ENCODE results near the gene IFI27. TPM values are rescaled to one million over a fixed set of nuclear protein-coding genes. Genes with fewer than 3 reads are reported as not detected.

The IFI27 gene
- total RNA-seq, 1 experiment from 2014 or later, result 4.9 TPM

DNA sequence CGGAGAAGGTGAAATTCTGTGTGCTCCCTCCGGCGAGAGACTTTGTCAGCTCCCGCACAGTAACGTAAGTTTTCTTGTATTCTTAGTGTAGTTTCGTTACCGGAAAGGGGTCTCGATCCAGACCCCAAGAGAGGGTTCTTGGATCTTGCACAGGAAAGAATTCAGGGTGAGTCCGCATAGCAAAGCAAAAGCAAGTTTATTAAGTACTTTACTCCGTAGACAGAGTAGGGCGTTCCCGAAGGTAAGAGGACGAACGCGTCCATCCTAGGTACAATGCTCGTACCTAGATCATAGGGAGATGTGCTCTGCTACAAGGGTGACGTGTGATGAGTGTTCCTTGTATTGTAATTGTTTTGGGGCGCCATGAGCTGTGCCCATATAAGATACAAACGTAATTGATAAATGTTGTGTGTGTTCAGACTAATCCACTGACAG lies 29.1 kb upstream of the IFI27 start:
- intact Hi-C loops (cut with micrococcal nuclease; ENCODE audit: unreplicated experiment), result no loop called here
- peak overlapping the region; percentile 95 for H3K27ac ChIP-seq (ENCODE audit: low read depth, low read length, poor library complexity, severe bottlenecking)
- no peak for TF ChIP-seq EZH2 (IDR thresholded peaks at IDR 0.05; ENCODE audit: borderline replicate concordance, low read depth, low read length, poor library complexity, severe bottlenecking)
- TF ChIP-seq, protein P1, sequence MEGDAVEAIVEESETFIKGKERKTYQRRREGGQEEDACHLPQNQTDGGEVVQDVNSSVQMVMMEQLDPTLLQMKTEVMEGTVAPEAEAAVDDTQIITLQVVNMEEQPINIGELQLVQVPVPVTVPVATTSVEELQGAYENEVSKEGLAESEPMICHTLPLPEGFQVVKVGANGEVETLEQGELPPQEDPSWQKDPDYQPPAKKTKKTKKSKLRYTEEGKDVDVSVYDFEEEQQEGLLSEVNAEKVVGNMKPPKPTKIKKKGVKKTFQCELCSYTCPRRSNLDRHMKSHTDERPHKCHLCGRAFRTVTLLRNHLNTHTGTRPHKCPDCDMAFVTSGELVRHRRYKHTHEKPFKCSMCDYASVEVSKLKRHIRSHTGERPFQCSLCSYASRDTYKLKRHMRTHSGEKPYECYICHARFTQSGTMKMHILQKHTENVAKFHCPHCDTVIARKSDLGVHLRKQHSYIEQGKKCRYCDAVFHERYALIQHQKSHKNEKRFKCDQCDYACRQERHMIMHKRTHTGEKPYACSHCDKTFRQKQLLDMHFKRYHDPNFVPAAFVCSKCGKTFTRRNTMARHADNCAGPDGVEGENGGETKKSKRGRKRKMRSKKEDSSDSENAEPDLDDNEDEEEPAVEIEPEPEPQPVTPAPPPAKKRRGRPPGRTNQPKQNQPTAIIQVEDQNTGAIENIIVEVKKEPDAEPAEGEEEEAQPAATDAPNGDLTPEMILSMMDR (conservative IDR thresholded peaks at IDR 0.05; ENCODE audit: low read depth, low read length), result no peak
- no peaks in the 10 kb centered on the region for H3K27me3 ChIP-seq (replicated peaks; ENCODE audit: insufficient read depth, low read depth, low read length, poor library complexity)
- DNase-seq (ENCODE audit: low spot score), result no peak
- BruUV-seq (replicated peaks), result no TSS peak
- no peaks in the 10 kb centered on the region for H3K9me3 ChIP-seq (ENCODE audit: low read depth, low read length, poor library complexity, severe bottlenecking)
- H3K4me1 ChIP-seq (ENCODE audit: insufficient read depth, low read length, poor library complexity, severe bottlenecking), result peaks cover 12% of the 10 kb centered on the region
- H3K36me3 ChIP-seq (ENCODE audit: insufficient read depth, low read length, poor library complexity, severe bottlenecking), result peaks cover 28% of the 10 kb centered on the region
- H3K4me3 ChIP-seq (ENCODE audit: low read depth, low read length, poor library complexity, severe bottlenecking), result peak overlapping the region; percentile 94
- ChIA-PET POLR2A (ENCODE audit: low non-redundant PET) (no interaction called here), CTCF (interaction anchor here (1.0 kb wide), 1 partner anchor 16 kb away, joined by 3 read pairs; no protein-coding TSS in a partner anchor)

DNA sequence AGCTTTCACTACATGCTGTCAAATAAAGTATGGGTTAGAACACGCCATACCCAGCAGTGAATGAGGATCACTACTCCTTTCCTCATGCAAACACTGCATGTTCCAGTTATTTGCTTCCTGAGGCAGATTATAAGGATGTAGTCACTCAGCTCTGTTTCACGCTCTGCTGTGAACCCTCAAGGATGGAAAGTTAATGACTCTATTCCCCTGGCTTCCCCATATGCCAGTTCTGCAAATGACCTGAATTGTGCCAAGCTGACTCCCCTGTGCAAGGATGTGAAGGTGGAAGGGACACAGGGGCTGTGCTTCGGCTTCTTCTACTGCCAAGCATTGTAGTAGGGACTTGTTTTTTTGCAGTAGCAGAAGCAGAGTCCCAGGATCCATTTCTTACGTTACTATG lies 22.6 kb upstream of the IFI27 start:
- intact Hi-C loops (cut with micrococcal nuclease; ENCODE audit: unreplicated experiment), result no loop called here
- POLR2A ChIA-PET (ENCODE audit: low non-redundant PET), result no interaction called here
- no peaks in the 10 kb centered on the region for H3K27me3 ChIP-seq (replicated peaks; ENCODE audit: insufficient read depth, low read depth, low read length, poor library complexity)
- no peaks in the 10 kb centered on the region for H3K9me3 ChIP-seq (ENCODE audit: low read depth, low read length, poor library complexity, severe bottlenecking)
- CTCF ChIA-PET, result interaction anchor here (0.7 kb wide), 1 partner anchor 221 kb away, joined by 3 read pairs; no protein-coding TSS in a partner anchor
- no peaks in the 10 kb centered on the region for H3K36me3 ChIP-seq (ENCODE audit: insufficient read depth, low read length, poor library complexity, severe bottlenecking)
- H3K4me1 ChIP-seq (ENCODE audit: insufficient read depth, low read length, poor library complexity, severe bottlenecking), result no peaks in the 10 kb centered on the region
- TF ChIP-seq, protein P1 (conservative IDR thresholded peaks at IDR 0.05; ENCODE audit: low read depth, low read length), result no peak
- TF ChIP-seq EZH2 (IDR thresholded peaks at IDR 0.05; ENCODE audit: borderline replicate concordance, low read depth, low read length, poor library complexity, severe bottlenecking), result no peak
- no peak overlapping the region for H3K27ac ChIP-seq (ENCODE audit: low read depth, low read length, poor library complexity, severe bottlenecking)
- BruUV-seq (replicated peaks), result no TSS peak
- no peak for DNase-seq (ENCODE audit: low spot score)
- no peak overlapping the region for H3K4me3 ChIP-seq (ENCODE audit: low read depth, low read length, poor library complexity, severe bottlenecking)

DNA sequence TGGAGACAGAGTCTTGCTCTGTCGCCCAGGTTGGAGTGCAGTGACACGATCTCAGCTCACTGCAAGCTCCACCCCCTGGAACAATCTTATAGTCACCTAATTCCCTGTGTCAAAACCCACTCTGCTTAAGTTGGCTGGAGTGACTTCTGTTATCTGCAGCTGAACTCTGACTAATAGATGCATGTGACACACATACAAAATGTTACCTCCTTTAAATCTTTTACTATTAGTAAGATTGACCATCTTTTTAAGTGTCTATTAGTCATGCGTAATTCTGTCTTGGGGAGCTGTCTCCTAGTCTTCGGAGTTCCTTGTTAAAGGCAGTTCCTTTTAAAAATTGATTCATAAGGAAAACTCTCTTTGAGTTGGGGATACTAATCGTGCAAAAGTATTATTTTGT lies 22.0 kb upstream of the IFI27 start:
- no peak for DNase-seq (ENCODE audit: low spot score)
- Histone ChIP-seq H3K4me3 (ENCODE audit: low read depth, low read length, poor library complexity, severe bottlenecking) (no peak overlapping the region), H3K27me3 (replicated peaks; ENCODE audit: insufficient read depth, low read depth, low read length, poor library complexity) (no peaks in the 10 kb centered on the region), H3K36me3 (ENCODE audit: insufficient read depth, low read length, poor library complexity, severe bottlenecking) (no peaks in the 10 kb centered on the region), H3K9me3 (ENCODE audit: low read depth, low read length, poor library complexity, severe bottlenecking) (no peaks in the 10 kb centered on the region), H3K4me1 (ENCODE audit: insufficient read depth, low read length, poor library complexity, severe bottlenecking) (no peaks in the 10 kb centered on the region), H3K27ac (ENCODE audit: low read depth, low read length, poor library complexity, severe bottlenecking) (no peak overlapping the region)
- TF ChIP-seq, protein P1 (conservative IDR thresholded peaks at IDR 0.05; ENCODE audit: low read depth, low read length), result no peak
- TF ChIP-seq EZH2 (IDR thresholded peaks at IDR 0.05; ENCODE audit: borderline replicate concordance, low read depth, low read length, poor library complexity, severe bottlenecking), result no peak
- no TSS peak for BruUV-seq (replicated peaks)
- intact Hi-C loops (cut with micrococcal nuclease; ENCODE audit: unreplicated experiment), result no loop called here
- POLR2A ChIA-PET (ENCODE audit: low non-redundant PET), result no interaction called here
- CTCF ChIA-PET, result no interaction called here
